ENCODE data around the gene ATMIN.

Gene ATMIN

GRCh38 chr16:81069063-81069462 lies 33.4 kb downstream of the ATMIN start:
- peaks cover 4% of the 10 kb centered on the region for H3K4me1 Mint-ChIP-seq (ENCODE audit: low read depth)
- no peaks in the 10 kb centered on the region for H3K36me3 Mint-ChIP-seq (ENCODE audit: low read depth)
- no peak overlapping the region for H3K4me3 Mint-ChIP-seq
- H3K27ac Mint-ChIP-seq = no peak overlapping the region
- peaks cover 4% of the 10 kb centered on the region for H3K27me3 Mint-ChIP-seq (ENCODE audit: low read depth)
- no peaks in the 10 kb centered on the region for H3K9me3 Mint-ChIP-seq

- H3K4me3 Mint-ChIP-seq = no peak overlapping the region
Observed at GRCh38 chr16:81070979-81071378, 35.3 kb downstream of the ATMIN start.

GRCh38 chr16:81071805-81072204 lies 36.2 kb downstream of the ATMIN start:
- H3K9me3 Mint-ChIP-seq = no peaks in the 10 kb centered on the region
- peaks cover 9% of the 10 kb centered on the region for H3K27me3 Mint-ChIP-seq (ENCODE audit: low read depth)
- no peaks in the 10 kb centered on the region for H3K36me3 Mint-ChIP-seq (ENCODE audit: low read depth)
- H3K4me1 Mint-ChIP-seq (ENCODE audit: low read depth) = peaks cover 6% of the 10 kb centered on the region
- H3K27ac Mint-ChIP-seq = no peak overlapping the region
- no peak overlapping the region for H3K4me3 Mint-ChIP-seq

More at GRCh38 chr16:81070979-81071378, 35.3 kb downstream of the ATMIN start:
- no peaks in the 10 kb centered on the region for H3K36me3 Mint-ChIP-seq (ENCODE audit: low read depth)
- H3K27ac Mint-ChIP-seq = no peak overlapping the region
- no peaks in the 10 kb centered on the region for H3K9me3 Mint-ChIP-seq
- peaks cover 9% of the 10 kb centered on the region for H3K27me3 Mint-ChIP-seq (ENCODE audit: low read depth)
- peaks cover 6% of the 10 kb centered on the region for H3K4me1 Mint-ChIP-seq (ENCODE audit: low read depth)

- no peak overlapping the region for H3K4me3 Mint-ChIP-seq
- H3K27ac Mint-ChIP-seq = no peak overlapping the region
- H3K36me3 Mint-ChIP-seq (ENCODE audit: low read depth) = no peaks in the 10 kb centered on the region
- H3K9me3 Mint-ChIP-seq = no peaks in the 10 kb centered on the region
- peaks cover 4% of the 10 kb centered on the region for H3K4me1 Mint-ChIP-seq (ENCODE audit: low read depth)
- H3K27me3 Mint-ChIP-seq (ENCODE audit: low read depth) = peaks cover 9% of the 10 kb centered on the region
Observed at GRCh38 chr16:81073560-81074330, 38.1 kb downstream of the ATMIN start.

- Mint-ChIP-seq H3K27me3 (ENCODE audit: low read depth) (peaks cover 5% of the 10 kb centered on the region), H3K36me3 (ENCODE audit: low read depth) (no peaks in the 10 kb centered on the region), H3K27ac (no peak overlapping the region), H3K4me1 (ENCODE audit: low read depth) (peaks cover 4% of the 10 kb centered on the region), H3K4me3 (no peak overlapping the region), H3K9me3 (no peaks in the 10 kb centered on the region)
Observed at GRCh38 chr16:81076566-81077075, 41.0 kb downstream of the ATMIN start.

GRCh38 chr16:81077076-81077940 lies 41.7 kb downstream of the ATMIN start, which contains the start of gene C16orf46:
C16orf46 (minus strand) TSS chr16:81077238; CDS start chr16:81063955, 13,283 bp downstream.
- H3K36me3 Mint-ChIP-seq (ENCODE audit: low read depth) = no peaks in the 10 kb centered on the region
- no peak within 1 kb of the TSS for H3K4me3 Mint-ChIP-seq
- H3K27ac Mint-ChIP-seq = no peak within 1 kb of the TSS
- H3K27me3 Mint-ChIP-seq (ENCODE audit: low read depth) = peaks cover 5% of the 10 kb centered on the region
- H3K9me3 Mint-ChIP-seq = no peaks in the 10 kb centered on the region
- peaks cover 4% of the 10 kb centered on the region for H3K4me1 Mint-ChIP-seq (ENCODE audit: low read depth)

GRCh38 chr16:81080233-81080632 lies 44.6 kb downstream of the ATMIN start:
- H3K4me3 Mint-ChIP-seq = no peak overlapping the region
- H3K27me3 Mint-ChIP-seq (ENCODE audit: low read depth) = no peaks in the 10 kb centered on the region

GRCh38 chr16:81081014-81081413 lies 45.4 kb downstream of the ATMIN start:
- Mint-ChIP-seq H3K27me3 (ENCODE audit: low read depth) (no peaks in the 10 kb centered on the region), H3K4me1 (ENCODE audit: low read depth) (peaks cover 3% of the 10 kb centered on the region), H3K27ac (no peak overlapping the region), H3K9me3 (no peaks in the 10 kb centered on the region), H3K36me3 (ENCODE audit: low read depth) (no peaks in the 10 kb centered on the region), H3K4me3 (no peak overlapping the region)

More at GRCh38 chr16:81080233-81080632, 44.6 kb downstream of the ATMIN start:
- Mint-ChIP-seq H3K27ac (no peak overlapping the region), H3K9me3 (no peaks in the 10 kb centered on the region), H3K36me3 (ENCODE audit: low read depth) (no peaks in the 10 kb centered on the region), H3K4me1 (ENCODE audit: low read depth) (peaks cover 4% of the 10 kb centered on the region)

GRCh38 chr16:81088836-81089235 lies 53.2 kb downstream of the ATMIN start:
- no peak overlapping the region for H3K4me3 Mint-ChIP-seq
- H3K4me1 Mint-ChIP-seq (ENCODE audit: low read depth) = no peaks in the 10 kb centered on the region
- H3K9me3 Mint-ChIP-seq = no peaks in the 10 kb centered on the region
- no peaks in the 10 kb centered on the region for H3K27me3 Mint-ChIP-seq (ENCODE audit: low read depth)
- no peaks in the 10 kb centered on the region for H3K36me3 Mint-ChIP-seq (ENCODE audit: low read depth)
- H3K27ac Mint-ChIP-seq = no peak overlapping the region

- Mint-ChIP-seq H3K36me3 (ENCODE audit: low read depth) (no peaks in the 10 kb centered on the region), H3K4me1 (ENCODE audit: low read depth) (peaks cover 6% of the 10 kb centered on the region), H3K4me3 (peak overlapping the region; percentile 74), H3K27ac (no peak overlapping the region), H3K9me3 (no peaks in the 10 kb centered on the region), H3K27me3 (ENCODE audit: low read depth) (no peaks in the 10 kb centered on the region)
Observed at GRCh38 chr16:81094771-81095251, 59.2 kb downstream of the ATMIN start.

- Mint-ChIP-seq H3K4me3 (peak overlapping the region; percentile 74), H3K27ac (no peak overlapping the region), H3K27me3 (ENCODE audit: low read depth) (no peaks in the 10 kb centered on the region), H3K36me3 (ENCODE audit: low read depth) (no peaks in the 10 kb centered on the region), H3K9me3 (no peaks in the 10 kb centered on the region), H3K4me1 (ENCODE audit: low read depth) (peaks cover 6% of the 10 kb centered on the region)
Observed at GRCh38 chr16:81095653-81095952, 60.0 kb downstream of the ATMIN start.

GRCh38 chr16:81095953-81096714 lies 60.5 kb downstream of the ATMIN start, which contains the start of gene GCSH:
GCSH (minus strand) TSS chr16:81096395; CDS start chr16:81096278, 117 bp downstream.
- Mint-ChIP-seq H3K4me3 (peak within 1 kb of the TSS; percentile 74), H3K9me3 (no peaks in the 10 kb centered on the region), H3K27ac (peak within 1 kb of the TSS; percentile 11), H3K4me1 (ENCODE audit: low read depth) (peaks cover 6% of the 10 kb centered on the region), H3K36me3 (ENCODE audit: low read depth) (no peaks in the 10 kb centered on the region), H3K27me3 (ENCODE audit: low read depth) (no peaks in the 10 kb centered on the region)

GRCh38 chr16:81096715-81097208 lies 61.1 kb downstream of the ATMIN start:
- Mint-ChIP-seq H3K27ac (peak overlapping the region; percentile 11), H3K4me3 (peak overlapping the region; percentile 45), H3K27me3 (ENCODE audit: low read depth) (no peaks in the 10 kb centered on the region), H3K36me3 (ENCODE audit: low read depth) (no peaks in the 10 kb centered on the region), H3K4me1 (ENCODE audit: low read depth) (peaks cover 6% of the 10 kb centered on the region), H3K9me3 (no peaks in the 10 kb centered on the region)
